ENCODE data around the gene ABCA7. TPM values are rescaled to one million over a fixed set of nuclear protein-coding genes. Genes with fewer than 3 reads are reported as not detected.

ABCA7 gene
- polyA plus RNA-seq, 10 donors, result 4.8 to 29.3 (median 12.0) TPM

DNA sequence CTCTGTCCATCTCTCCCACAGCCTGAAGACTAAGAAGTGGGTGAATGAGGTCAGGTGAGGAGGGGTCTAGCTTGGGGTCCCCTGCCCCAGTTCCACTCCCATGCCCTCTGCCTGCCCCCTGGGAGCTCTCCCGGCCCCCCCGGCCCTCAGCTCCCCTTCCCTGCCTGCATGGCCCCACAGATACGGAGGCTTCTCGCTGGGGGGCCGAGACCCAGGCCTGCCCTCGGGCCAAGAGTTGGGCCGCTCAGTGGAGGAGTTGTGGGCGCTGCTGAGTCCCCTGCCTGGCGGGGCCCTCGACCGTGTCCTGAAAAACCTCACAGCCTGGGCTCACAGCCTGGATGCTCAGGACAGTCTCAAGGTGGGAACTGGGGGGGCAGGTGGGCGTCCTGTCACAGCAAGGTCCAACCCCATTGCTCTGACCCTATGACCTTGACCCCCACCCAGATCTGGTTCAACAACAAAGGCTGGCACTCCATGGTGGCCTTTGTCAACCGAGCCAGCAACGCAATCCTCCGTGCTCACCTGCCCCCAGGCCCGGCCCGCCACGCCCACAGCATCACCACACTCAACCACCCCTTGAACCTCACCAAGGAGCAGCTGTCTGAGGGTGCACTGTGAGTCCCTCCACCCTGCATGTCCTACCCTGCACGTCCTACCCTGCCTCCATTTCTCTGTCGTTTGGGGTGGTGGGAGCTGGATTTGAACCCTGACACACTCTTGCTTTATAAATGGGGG, 16.1 kb downstream of the ABCA7 start:
- no peak for DNase-seq

DNA sequence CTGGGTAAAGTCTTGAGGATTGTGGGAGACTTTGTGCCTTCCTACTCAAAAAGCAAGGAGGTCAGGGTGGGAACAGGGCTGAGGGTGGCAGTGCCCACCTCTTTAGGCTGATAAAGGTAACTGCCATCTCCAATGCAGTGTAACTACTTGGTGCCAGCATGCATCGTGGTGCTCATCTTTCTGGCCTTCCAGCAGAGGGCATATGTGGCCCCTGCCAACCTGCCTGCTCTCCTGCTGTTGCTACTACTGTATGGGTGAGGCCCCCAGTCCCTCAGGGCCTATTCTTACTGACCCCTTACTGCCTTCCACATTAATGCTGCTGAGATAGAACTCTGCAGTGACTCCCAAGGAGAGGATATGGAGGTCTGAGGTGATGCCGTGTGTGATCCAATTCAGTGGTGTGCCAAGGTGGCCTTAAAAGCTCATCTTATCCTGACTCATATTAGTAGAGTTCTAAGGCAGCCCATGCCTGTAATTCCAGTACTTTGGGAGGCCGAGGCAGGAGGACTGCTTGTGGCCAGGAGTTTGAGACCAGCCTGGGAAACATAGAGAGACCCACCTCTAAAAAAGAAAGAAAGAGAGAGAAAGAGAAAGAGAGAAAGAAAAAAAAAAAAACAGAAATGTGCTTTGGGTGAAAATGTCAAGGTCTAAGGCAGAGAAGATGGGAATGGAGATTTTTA, 17.4 kb downstream of the ABCA7 start:
- peak in 1 of 3 donors; percentile 75 for DNase-seq

DNA sequence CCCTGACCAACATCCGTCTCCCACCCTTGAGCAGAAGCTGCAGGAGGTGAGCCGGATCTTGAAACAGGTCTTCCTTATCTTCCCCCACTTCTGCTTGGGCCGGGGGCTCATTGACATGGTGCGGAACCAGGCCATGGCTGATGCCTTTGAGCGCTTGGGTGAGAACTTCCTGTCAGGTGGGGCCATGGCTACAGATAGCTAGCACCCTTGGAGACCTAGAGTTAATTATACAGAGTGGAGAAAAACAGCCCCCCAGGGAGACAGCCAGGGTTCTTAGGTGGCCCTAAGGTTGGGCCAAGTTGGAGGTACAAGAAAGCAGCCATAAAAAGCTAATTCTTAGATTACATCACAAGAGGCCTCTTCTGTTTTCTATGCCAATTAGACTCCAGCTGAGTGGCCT, 18.2 kb downstream of the ABCA7 start:
- DNase-seq, result no peak

- no peak for DNase-seq
These were observed 20.8 kb downstream of the ABCA7 start for GRCh38 chr19:1060689-1061088.

GRCh38 chr19:1061987-1062386, 22.1 kb downstream of the ABCA7 start:
- no peak for DNase-seq

- DNase-seq, result no peak
These were observed 22.6 kb downstream of the ABCA7 start for GRCh38 chr19:1062387-1063029.

DNA sequence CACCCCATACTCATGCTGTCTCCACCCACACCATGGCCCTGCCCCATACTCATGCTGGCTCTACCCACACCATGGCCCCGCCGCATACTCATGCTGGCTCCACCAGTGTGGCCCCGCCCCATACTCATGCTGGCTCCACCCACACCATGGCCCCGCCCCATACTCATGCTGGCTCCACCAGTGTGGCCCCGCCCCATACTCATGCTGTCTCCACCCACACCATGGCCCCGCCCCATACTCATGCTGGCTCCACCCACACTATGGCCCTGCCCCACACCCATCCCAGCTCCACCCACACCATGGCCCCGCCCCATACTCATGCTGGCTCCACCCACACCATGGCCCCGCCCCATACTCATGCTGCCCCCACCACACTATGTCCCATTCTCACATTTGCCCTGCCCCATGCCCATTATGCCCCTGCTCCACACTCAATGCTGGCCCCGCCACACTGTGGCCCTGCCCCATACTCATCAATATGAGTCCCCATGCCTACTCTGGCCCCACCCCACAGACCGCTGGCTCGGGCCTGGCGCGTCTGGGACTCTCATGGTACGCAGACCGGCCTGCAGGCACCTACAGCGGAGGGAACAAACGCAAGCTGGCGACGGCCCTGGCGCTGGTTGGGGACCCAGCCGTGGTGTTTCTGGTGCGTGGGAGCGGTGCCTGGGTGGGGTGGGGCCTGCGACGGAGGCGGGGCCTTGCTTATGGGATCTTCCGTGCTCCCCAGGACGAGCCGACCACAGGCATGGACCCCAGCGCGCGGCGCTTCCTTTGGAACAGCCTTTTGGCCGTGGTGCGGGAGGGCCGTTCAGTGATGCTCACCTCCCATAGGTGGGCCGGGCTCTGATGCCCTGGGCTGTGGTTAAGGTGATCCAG, 23.4 kb downstream of the ABCA7 start:
- DNase-seq, result no peak

DNA sequence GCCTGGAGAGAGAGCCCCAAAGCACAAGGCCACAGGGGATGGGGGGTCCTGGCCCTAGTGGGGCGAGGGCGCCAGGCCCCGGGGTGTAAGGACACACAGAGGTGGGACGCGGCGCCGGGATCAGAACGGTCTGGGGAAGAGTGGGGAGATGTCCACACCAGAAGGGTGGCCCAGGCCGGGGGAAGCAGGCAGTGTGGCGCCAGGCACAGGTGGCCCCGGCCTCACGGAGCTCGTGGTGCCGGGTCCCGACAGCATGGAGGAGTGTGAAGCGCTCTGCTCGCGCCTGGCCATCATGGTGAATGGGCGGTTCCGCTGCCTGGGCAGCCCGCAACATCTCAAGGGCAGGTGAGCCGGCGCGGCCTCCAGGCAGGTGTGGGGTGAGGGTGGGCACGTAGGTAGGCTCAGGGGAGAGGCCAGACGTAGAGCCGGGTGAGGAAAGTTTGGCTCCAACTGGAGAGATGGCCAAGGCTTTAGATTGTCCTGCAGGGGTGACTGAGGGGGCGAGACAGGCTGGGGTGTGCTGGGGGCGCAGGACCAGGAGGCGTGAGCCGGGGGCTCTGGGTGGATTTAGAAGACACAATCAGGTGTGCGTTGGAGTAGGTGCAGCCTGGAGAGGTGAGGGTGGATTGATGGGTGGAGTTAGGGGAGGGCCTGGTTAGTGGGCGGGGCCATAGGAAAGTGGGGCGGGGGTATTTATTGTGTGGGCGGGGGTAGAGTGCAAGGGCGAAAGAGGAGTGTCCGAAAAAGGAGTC, 24.2 kb downstream of the ABCA7 start:
- no peak for DNase-seq

DNA sequence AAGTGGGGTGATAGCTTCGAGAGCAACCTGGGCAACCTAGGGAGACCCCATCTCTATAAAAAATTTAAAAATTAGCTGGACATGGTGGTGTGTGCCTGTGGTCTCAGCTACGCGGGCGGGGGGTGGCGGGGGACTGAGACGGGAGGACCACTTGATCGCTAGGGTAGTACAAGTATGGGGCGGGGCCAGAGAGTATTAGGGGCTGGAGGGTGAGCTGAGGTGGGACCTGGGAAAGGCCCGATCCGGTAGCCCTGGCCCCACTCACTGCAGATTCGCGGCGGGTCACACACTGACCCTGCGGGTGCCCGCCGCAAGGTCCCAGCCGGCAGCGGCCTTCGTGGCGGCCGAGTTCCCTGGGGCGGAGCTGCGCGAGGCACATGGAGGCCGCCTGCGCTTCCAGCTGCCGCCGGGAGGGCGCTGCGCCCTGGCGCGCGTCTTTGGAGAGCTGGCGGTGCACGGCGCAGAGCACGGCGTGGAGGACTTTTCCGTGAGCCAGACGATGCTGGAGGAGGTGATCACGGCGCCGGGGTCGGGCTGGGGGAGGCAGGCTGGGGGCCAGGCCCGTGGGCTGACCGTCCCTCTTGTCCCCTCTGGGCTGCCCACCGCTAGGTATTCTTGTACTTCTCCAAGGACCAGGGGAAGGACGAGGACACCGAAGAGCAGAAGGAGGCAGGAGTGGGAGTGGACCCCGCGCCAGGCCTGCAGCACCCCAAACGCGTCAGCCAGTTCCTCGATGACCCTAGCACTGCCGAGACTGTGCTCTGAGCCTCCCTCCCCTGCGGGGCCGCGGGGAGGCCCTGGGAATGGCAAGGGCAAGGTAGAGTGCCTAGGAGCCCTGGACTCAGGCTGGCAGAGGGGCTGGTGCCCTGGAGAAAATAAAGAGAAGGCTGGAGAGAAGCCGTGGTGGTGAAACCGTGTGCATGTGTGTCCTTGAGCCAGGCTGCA, 25.0 kb downstream of the ABCA7 start:
- peak in 2 of 3 donors; percentile 77 to 85 for DNase-seq

DNA sequence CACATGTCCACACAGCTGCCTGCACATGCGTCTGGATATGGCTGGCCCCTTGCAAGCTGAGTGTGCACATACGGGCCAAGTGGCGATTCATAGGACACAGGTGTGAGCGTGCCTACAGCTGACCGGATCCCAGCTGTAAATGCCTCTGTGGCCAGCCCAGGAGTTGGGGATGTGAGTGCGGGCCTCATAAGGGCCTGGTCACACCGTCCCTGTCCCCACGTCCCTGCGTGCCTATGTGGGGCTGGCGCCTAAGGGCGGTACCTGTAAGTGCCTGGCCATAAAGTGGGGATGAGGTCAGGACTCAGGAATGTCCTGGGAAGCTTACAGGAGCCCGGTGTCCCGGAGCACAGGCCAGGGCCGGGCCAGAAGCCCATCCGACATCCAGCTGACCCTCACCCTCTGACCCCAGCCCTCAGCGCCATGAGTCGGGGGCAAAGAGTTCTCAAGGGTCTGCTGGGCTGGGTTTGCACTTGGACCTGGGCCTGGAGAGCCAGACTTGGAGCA, 25.8 kb downstream of the ABCA7 start:
- no peak for DNase-seq

GRCh38 chr19:1066251-1066747, 26.4 kb downstream of the ABCA7 start:
- no peak for DNase-seq

GRCh38 chr19:1066748-1067340, 26.9 kb downstream of the ABCA7 start, which contains the start of gene ARHGAP45:
Gene ARHGAP45, plus strand, starts transcription at chr19:1067167. Its CDS starts 239 bp downstream, at chr19:1067406.
- no peak for DNase-seq

GRCh38 chr19:1067341-1067957, 27.5 kb downstream of the ABCA7 start:
- no peak for DNase-seq

DNA sequence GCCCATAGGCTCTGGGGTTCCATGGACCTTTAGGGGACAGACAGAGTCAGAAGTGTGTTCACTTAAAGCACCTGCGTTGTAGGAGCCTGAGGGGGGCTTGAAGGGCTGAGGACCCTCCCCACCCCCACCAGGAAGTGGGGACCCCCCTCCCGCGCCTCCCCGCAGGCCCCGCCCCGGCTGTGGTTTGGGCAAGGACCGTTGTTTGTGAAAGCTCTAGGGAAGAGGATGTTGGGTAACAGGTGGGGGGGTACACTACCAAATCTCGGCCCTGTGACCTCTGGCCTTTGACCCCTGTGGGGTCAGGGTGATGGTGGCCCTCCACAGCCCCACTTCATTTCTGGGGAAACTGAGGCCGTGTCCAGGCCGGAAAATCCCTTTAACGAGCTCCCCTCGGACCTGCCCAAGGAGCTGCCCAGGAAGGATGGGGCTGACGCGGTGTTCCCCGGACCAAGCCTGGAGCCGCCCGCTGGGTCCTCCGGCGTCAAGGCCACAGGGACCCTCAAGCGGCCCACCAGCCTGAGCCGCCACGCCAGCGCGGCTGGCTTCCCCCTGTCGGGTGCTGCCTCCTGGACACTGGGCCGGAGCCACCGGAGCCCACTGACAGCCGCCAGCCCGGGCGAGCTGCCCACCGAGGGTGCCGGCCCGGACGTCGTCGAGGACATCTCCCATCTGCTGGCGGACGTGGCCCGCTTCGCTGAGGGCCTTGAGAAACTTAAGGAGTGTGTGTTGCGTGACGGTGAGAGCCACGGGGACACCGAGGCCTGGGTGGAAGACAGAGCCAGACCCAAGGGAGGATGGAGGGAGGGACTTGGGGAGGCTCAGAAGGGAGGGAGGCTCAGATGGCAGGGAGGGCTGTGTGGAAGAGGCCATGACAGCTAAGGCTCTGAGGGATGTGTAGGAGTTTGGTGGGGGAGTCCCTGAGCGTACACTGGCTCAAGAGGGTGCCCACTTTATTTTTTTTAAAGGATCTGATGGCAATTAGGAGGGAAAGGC, 28.4 kb downstream of the ABCA7 start:
- DNase-seq, result no peak

- peak in 1 of 3 donors; percentile 28 for DNase-seq
These were observed 29.3 kb downstream of the ABCA7 start for GRCh38 chr19:1069009-1069779.

DNA sequence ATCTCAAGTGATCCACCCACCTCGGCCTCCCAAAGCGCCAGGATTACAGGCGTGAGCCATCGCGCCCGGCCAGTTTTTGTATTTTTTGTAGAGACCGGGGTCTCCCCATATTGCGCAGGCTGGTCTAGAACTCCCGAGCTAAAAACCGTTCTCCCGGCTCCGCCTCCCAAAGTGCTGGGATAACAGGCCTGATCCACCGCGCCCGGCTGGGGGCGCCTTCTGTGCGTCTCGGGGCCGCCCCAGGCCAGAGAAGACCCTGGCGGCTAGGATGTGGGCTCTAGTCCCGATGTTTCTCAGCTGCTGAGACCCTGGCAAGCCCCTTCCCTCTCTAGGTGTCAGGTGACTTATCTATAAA, 30.6 kb downstream of the ABCA7 start:
- DNase-seq, result no peak

Data from muscle of back (tissue), 11 donors.